AG04449 (cell line): ENCODE data around the gene C16orf95.
A peak's percentile ranks its signal among the peaks of the same experiment; 100 is the strongest.

ENCODE experiments used
- CTCF ChIA-PET: fragments of 350-600 bp; formaldehyde crosslinking; extraction: SDS; loops from one replicate; lab custom pipeline; 2021; ENCODE audit warnings: antibody characterized with exemption; lab: Yijun Ruan, JAX
- POLR2A ChIA-PET: fragments of 400-600, 350-600 bp; formaldehyde crosslinking; extraction: SDS; loops from one replicate; lab custom pipeline; 2020; ENCODE audit warnings: antibody characterized with exemption, inconsistent platforms; lab: Yijun Ruan, JAX
- DNase-seq: peaks from one replicate; pipeline ENCODE4 v3.0.0-alpha.2; 2010; ENCODE audit warnings: low read depth, low spot score
- H3K4me3 ChIP-seq: 2 replicates; pipeline ENCODE4 v1.5.1; 2011; ENCODE audit warnings: low read depth, mild to moderate bottlenecking, control low read depth, low read length
- CTCF ChIP-seq: IDR thresholded peaks from one replicate; pipeline ENCODE4 v1.5.1; 2011; ENCODE audit warnings: mild to moderate bottlenecking, moderate library complexity, low read length, control low read depth, inconsistent platforms; ENCODE audit not compliant: insufficient read depth; ENCODE audit errors: missing control alignments

The C16orf95 gene

GRCh38 chr16:87320510-87321227 is 3.5 kb upstream of the C16orf95 start:
- no peak for DNase-seq
- no peak overlapping the region for H3K4me3 ChIP-seq
- no peak for TF ChIP-seq CTCF
- ChIA-PET CTCF (interaction anchor here (1.1 to 1.4 kb wide), 2 partner anchors 11 to 14 kb away, joined by 3 read pairs; no protein-coding TSS in a partner anchor), POLR2A (no interaction called here)

DNA sequence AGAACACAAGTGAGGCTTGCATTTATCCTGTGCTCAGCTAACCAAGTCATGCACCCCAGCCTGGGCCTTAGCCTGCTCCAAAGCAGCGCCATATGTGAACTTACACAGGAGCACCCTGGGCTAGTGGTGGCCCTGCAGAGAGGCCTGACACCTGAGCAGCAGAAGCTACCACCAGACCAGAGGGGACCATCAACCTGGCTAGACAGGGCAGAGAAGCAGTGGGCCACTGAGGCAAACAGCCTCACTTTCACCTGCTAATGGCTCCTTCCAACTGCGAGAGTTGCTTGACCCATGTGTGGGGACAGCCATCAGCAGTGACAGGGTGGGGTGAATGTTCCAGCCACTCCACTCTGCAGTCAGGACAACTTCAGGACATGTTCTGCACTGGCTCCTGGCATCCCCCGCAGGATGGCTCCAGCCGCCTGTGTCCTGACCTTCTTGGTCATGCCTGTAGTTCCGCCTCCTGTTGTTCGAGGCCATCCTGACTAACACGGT is 2.9 kb upstream of the C16orf95 start:
- CTCF ChIA-PET: no interaction called here
- DNase-seq: no peak

GRCh38 chr16:87319011-87319410 is 1.8 kb upstream of the C16orf95 start:
- CTCF ChIA-PET: interaction anchor here (0.7 to 2.3 kb wide), 6 partner anchors 9 to 755 kb away, joined by 3 to 10 read pairs (median 3); no protein-coding TSS in a partner anchor
- POLR2A ChIA-PET: no interaction called here
- DNase-seq: no peak
- TF ChIP-seq CTCF: no peak
- H3K4me3 ChIP-seq: no peak overlapping the region

More for the DNA sequence above, 2.9 kb upstream of the C16orf95 start:
- H3K4me3 ChIP-seq: no peak overlapping the region
- no peak for TF ChIP-seq CTCF
- POLR2A ChIA-PET: no interaction called here

GRCh38 chr16:87317750-87318644 is 805 bp upstream of the C16orf95 start:
- POLR2A ChIA-PET: interaction anchor here (0.7 kb wide), 1 partner anchor 140 kb away, joined by 3 read pairs; no protein-coding TSS in a partner anchor
- H3K4me3 ChIP-seq: peak overlapping the region; percentile 93
- TF ChIP-seq CTCF: no peak
- CTCF ChIA-PET: interaction anchor here (0.7 to 3.1 kb wide), 13 partner anchors 10 to 754 kb away, joined by 3 to 18 read pairs (median 4); no protein-coding TSS in a partner anchor
- no peak for DNase-seq

DNA sequence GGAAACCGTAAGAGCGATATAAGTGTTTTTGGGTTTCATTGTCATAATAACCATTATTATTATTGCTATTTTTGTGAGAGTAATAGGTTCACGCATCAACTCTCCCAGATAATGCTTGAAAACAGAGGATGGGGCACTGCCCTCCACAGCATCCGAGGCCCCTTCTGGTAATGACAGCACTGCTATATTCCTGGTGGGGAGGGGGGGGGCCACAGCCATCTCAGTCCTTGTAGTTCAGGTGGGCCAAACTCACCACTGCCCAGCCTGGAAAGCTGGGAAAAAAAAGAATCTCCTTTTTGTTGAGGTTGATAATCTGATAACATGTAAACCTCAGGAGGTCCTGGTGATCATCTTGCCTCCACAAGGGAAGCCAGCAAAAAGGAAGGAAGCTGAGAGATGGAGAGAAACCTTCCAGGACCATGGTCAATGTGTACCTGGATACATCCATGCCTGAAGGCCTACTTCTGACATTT is 706 bp downstream of the C16orf95 start:
- no peak for TF ChIP-seq CTCF
- no peak for DNase-seq
- POLR2A ChIA-PET: interaction anchor here (1.0 kb wide), 1 partner anchor 67 kb away, joined by 3 read pairs; the partner anchor contains the start of gene FBXO31
- H3K4me3 ChIP-seq: peak overlapping the region; percentile 93
- CTCF ChIA-PET: interaction anchor here (1.2 to 3.1 kb wide), 9 partner anchors 9 to 320 kb away, joined by 3 to 18 read pairs (median 5); no protein-coding TSS in a partner anchor
